NCI-H2196 (cell line): ENCODE data around the gene EDN3.

Source experiments
- DNase-seq: peaks from one replicate; lab custom pipeline; 2025; ENCODE audit not compliant: unreplicated experiment; lab: John Stamatoyannopoulos, UW

The EDN3 gene

DNA sequence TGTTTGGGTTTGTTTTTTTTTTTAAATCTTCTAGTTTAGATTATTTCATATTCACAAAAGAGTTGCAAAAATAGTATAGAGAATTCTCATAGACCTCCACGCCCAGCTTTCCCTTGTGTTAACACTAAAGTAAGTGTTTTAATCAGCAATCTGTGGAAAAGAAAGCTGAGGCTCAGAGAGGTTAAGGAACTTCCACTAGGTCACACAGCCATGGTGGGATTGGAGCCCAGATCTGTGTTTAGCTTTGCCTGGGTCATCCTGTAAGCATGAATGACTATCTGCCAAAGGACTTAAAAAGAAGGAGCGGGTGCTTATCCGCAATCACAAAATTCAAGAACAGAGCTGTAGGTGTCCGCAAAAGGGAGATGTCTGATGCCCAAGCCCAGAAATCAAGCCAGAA, 60.5 kb downstream of the EDN3 start:
- no peak for DNase-seq

DNA sequence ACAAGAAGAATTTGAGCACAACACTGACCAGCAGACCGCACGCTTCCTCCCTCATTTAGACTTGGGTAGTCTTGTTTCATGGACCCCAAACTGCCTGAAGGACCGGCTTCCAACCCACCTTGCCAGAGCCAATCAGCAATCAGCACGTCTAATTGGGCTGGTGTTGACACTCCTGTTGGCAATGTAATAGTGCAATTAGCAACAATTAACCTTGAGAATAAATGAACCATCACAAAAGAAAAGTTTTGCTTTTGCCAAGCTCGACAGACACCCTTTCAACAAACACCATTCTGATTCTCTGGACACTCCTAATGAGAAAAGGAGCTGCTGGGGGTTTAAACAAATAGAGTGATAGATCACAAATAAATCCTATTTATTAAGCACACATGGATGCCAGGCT, 61.0 kb downstream of the EDN3 start:
- no peak for DNase-seq

DNA sequence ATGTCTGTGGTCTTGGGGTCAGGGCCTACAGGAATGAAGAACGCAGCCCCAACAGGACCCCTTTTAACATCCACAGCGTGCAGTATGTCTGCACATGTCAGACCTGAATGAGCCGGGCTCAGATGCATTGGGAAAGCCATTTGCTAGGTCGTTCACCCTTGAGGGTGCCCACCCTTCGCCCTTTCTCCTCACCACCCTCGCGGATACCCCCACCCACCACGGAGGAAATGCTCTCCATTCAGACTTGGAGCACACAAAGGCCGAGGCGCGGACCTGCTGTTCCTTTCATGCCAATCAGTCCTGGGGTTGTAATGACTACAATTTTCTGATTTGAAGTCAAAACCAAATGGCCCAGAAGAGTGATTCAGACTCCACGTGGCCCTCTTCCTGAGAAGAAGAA, 62.7 kb downstream of the EDN3 start:
- DNase-seq, result no peak

DNA sequence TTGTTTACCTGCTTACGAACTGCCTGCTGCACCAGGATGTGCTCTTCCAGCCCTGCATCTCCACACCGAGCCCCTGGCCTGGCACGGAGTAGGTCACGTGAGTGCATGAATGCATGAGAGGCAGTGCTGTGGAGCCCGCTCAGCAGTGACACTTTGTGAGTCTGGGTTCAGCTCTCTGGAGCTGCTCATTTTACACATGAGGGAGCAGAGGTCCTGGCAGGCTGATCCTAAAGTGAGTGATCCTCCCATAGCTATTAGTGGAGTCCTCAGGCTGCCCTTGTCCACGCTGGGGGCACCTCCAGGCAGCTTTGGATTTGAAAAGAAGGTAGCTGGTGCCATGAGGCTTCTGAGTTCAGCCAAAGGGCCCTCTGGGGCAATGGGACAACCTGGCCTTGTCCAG, 64.2 kb downstream of the EDN3 start:
- DNase-seq, result no peak

DNA sequence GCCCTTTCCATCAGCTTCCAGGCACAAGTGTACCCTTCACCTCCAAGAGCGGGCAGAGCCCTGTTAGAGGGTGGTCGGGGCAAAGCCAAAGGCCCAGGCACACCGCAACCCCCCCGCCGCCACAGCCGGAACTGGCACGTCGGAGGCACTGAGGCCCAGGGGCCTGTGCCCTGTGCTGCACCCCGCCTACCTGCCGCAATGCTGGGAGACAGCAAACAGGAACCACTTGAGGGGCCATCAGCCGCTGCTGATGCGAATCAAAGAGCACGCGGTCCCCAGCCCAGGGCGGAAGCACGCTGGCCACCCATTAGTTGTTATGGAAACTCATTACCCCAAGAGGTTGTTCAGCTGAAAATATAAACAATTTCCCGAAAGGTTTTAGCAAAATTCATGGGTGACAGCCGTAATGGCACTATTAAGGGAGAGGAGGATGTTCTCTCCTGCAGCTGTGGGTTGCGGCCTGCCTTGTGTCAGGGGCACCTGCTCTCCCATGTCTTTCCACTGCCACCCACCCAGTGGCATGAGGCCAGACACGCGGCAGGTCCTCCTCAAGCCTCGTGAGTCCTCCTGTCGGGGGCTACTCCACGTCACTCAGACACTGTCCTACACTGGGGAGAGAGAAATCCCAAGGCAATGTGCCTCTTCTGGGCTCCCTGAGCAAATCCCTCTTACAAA, 65.3 kb downstream of the EDN3 start:
- no peak for DNase-seq

DNA sequence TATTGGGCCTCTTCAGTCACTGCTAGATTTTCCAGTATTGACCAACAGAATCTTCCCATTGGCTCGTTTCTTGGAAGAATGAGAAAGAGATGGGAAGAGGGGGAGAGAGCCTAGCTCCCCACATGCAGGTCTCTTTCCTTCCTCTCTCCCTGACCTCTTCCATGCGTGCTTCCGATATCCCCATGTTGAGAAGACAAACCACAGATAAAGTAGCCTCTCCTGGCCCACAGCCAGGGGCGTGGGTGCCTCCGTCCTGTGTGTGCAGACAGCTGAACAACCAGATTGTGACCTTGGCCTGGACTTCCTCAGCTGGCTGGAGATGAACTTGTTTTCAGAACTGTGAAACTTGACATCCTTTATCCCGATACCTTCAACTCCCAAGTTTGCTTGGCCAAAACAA, 71.0 kb downstream of the EDN3 start:
- DNase-seq, result no peak

DNA sequence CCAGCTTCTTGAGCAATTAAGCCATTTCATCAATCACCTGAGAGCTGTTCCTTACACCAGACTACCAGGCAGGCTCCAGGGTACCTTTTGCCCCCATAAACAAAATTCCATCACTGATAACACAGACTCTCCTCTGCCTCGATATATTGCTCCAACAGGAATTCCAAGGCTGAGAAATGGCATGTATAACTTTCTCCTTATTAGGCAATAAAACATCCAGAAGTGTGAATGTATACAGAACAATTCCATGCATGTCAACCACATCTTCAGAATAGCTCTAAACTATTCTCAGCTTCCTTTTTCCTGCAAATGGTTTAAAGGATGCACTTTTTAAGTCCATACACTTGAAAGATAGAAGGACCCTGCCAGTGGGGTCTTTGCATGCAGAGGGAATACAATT, 73.8 kb downstream of the EDN3 start:
- no peak for DNase-seq

DNA sequence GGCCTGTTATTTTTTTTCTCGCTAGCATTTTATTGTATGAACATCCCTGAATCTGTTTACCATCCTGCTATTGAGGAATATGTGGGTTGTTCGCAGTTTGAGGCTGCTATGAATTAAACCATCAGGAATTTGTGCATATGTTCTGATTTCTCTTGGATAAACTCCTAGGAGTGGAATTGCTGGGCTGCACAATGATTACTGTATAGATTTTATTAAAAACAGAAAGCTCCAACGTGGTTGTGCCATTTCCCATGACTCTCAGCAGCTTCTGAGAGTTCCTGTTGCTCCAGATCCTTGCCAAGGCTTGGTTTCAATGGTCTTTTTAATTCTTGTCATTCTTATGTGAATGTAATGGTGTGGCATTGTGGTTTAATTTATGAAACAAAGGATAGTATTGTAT, 75.1 kb downstream of the EDN3 start:
- DNase-seq, result no peak
